Measurements from ENCODE around the gene KIF12.
"Not testable (repeated sequence)": the region's sequence is repeated elsewhere in the genome, so short reads cannot be mapped to it uniquely, and the experiment has no call there.

KIF12 gene

GRCh38 chr9:114046237-114046755, 52.8 kb downstream of the KIF12 start:
- DNase-seq (ENCODE audit: low spot score) = no peak

GRCh38 chr9:114043660-114044059, 55.4 kb downstream of the KIF12 start:
- not testable (repeated sequence) for DNase-seq (ENCODE audit: low spot score)

Measured in SW480 (cell line).